HCT116 (cell line): Measurements from ENCODE around the gene RAD51AP2.

Source experiments
- CBX3 ChIP-seq: IDR thresholded peaks from 2 replicates; pipeline ENCODE4 v1.6.1; 2012; ENCODE audit warnings: low read depth
- CTCF ChIP-seq, 3 experiments: fragments of 200-600 bp in 1 of 3; sonication (generic) in 1 of 3; IDR thresholded peaks in 2 of 3; conservative IDR thresholded peaks in 1 of 3; 2 replicates each; pipeline ENCODE4 v1.5.1; 2012 to 2017; ENCODE audit warnings: low read depth in 2 of 3, low read length in 2 of 3, antibody characterized with exemption in 1 of 3, borderline replicate concordance in 1 of 3, control low read depth in 1 of 3, mild to moderate bottlenecking in 1 of 3, mixed read lengths in 1 of 3, mixed run types in 1 of 3, moderate library complexity in 1 of 3; ENCODE audit not compliant: insufficient read depth in 1 of 3
- EZH2 ChIP-seq: fragments of 200-600 bp; sonication (generic); IDR thresholded peaks from 2 replicates; pipeline ENCODE4 v1.6.1; 2017; ENCODE audit warnings: antibody characterized with exemption, mixed run types
- POLR2A ChIP-seq: IDR thresholded peaks from 2 replicates; pipeline ENCODE4 v1.7.0; 2011; ENCODE audit warnings: borderline replicate concordance; ENCODE audit not compliant: insufficient read depth, insufficient read length; ENCODE audit errors: extremely low read depth
- SIN3A ChIP-seq: IDR thresholded peaks from 2 replicates; pipeline ENCODE4 v1.6.1; 2012; ENCODE audit warnings: low read depth

- TF ChIP-seq SIN3A, result no peak
- TF ChIP-seq EZH2, result no peak
- TF ChIP-seq CTCF (IDR thresholded peaks at IDR 0.05 in 2 of 3, conservative IDR thresholded peaks at IDR 0.05 in 1 of 3; ENCODE audit: borderline replicate concordance in 1 of 3, insufficient read depth in 1 of 3, low read depth in 2 of 3, low read length in 2 of 3), result no peak
- no peak for TF ChIP-seq POLR2A
- TF ChIP-seq CBX3, result no peak
These were observed 36.9 kb upstream of the RAD51AP2 start for GRCh38 chr2:17555150-17555549.
